Parathyroid adenoma (tissue), 2 donors: ENCODE measurements around the gene DAZAP2.

Source experiments
- H2AFZ ChIP-seq: fragments of 300-600 bp; sonication (generic); one replicate; pipeline ENCODE4 v1.7.0; 2017; ENCODE audit warnings: antibody characterized with exemption, mild to moderate bottlenecking
- H3K27ac ChIP-seq: fragments of 300-600 bp; sonication (generic); one replicate; pipeline ENCODE4 v1.7.0; 2017
- H3K27me3 ChIP-seq: fragments of 300-600 bp; sonication (generic); one replicate; pipeline ENCODE4 v1.7.0; 2017; ENCODE audit warnings: low read length; ENCODE audit not compliant: control insufficient read depth, insufficient read depth
- H3K36me3 ChIP-seq: fragments of 300-600 bp; sonication (generic); one replicate; pipeline ENCODE4 v1.7.0; 2017; ENCODE audit warnings: low read length; ENCODE audit not compliant: control insufficient read depth, insufficient read depth
- H3K4me1 ChIP-seq: fragments of 300-600 bp; sonication (generic); one replicate; pipeline ENCODE4 v1.7.0; 2017; ENCODE audit warnings: control low read depth
- H3K4me2 ChIP-seq: fragments of 300-600 bp; sonication (generic); one replicate; pipeline ENCODE4 v1.7.0; 2017; ENCODE audit warnings: low read length
- H3K4me3 ChIP-seq: fragments of 300-600 bp; sonication (generic); one replicate; pipeline ENCODE4 v1.7.0; 2017; ENCODE audit warnings: low read depth, low read length
- H3K79me2 ChIP-seq: fragments of 300-600 bp; sonication (generic); one replicate; pipeline ENCODE4 v1.7.0; 2017; ENCODE audit warnings: control low read depth
- H3K9ac ChIP-seq: fragments of 300-600 bp; sonication (generic); one replicate; pipeline ENCODE4 v1.7.0; 2017; ENCODE audit warnings: mild to moderate bottlenecking
- H3K9me3 ChIP-seq: fragments of 300-600 bp; sonication (generic); one replicate; pipeline ENCODE4 v1.7.0; 2017; ENCODE audit warnings: low read length; ENCODE audit not compliant: control insufficient read depth
- TF ChIP-seq, protein P1 (sequence below): fragments of 300-600 bp; sonication (generic); IDR thresholded peaks from one replicate; pipeline ENCODE4 v1.7.0; 2017; ENCODE audit warnings: antibody characterized with exemption, mild to moderate bottlenecking
- donor health status: primary hyperparathyroidism.

DAZAP2 gene

DNA sequence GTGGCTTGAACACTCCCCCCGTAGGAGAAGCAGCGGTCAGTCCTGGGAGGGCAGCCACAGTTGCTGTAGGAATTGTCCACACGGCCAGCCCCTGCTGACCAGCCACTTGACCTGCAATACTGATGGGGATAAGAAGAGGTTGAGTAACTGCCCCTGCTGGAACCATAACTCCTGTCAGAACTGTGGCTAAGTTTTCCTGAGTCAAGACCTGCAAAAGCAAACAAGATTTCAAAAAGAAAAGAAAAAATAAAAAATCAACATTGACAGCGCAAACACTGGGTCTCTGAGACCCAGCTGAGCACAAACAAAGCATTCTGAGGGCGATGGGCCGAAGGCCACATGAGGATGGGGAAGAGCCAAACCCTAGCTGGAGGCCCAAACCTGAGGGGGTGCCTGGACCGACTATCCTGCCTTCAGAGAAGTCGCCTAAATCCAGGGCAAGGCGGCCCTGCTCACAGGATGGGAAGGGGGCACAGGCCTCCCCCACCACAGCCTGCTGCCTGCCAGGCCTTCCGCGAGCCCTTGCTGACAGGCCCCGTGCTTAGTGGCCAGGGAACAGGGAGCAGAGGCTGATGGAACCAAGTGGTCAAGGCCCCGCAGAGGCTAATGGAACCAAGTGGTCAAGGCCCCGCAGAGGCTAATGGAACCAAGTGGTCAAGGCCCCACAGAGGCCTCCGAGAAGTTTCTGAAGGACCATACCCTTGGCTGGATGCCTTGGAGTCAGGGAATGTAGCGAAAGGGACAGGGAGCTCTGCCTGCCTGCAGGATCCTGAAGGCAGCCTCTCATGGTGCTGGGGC is 39.9 kb upstream of the DAZAP2 start:
- Histone ChIP-seq H3K27ac (no peak overlapping the region), H3K36me3 (no peaks in the 10 kb centered on the region), H3K4me1 (no peaks in the 10 kb centered on the region), H3K4me3 (no peak overlapping the region), H3K9me3 (no peaks in the 10 kb centered on the region), H2AFZ (no peak overlapping the region), H3K79me2 (no peaks in the 10 kb centered on the region), H3K9ac (no peak overlapping the region), H3K27me3 (no peaks in the 10 kb centered on the region), H3K4me2 (no peak overlapping the region)
- TF ChIP-seq, protein P1, sequence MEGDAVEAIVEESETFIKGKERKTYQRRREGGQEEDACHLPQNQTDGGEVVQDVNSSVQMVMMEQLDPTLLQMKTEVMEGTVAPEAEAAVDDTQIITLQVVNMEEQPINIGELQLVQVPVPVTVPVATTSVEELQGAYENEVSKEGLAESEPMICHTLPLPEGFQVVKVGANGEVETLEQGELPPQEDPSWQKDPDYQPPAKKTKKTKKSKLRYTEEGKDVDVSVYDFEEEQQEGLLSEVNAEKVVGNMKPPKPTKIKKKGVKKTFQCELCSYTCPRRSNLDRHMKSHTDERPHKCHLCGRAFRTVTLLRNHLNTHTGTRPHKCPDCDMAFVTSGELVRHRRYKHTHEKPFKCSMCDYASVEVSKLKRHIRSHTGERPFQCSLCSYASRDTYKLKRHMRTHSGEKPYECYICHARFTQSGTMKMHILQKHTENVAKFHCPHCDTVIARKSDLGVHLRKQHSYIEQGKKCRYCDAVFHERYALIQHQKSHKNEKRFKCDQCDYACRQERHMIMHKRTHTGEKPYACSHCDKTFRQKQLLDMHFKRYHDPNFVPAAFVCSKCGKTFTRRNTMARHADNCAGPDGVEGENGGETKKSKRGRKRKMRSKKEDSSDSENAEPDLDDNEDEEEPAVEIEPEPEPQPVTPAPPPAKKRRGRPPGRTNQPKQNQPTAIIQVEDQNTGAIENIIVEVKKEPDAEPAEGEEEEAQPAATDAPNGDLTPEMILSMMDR, result no peak

DNA sequence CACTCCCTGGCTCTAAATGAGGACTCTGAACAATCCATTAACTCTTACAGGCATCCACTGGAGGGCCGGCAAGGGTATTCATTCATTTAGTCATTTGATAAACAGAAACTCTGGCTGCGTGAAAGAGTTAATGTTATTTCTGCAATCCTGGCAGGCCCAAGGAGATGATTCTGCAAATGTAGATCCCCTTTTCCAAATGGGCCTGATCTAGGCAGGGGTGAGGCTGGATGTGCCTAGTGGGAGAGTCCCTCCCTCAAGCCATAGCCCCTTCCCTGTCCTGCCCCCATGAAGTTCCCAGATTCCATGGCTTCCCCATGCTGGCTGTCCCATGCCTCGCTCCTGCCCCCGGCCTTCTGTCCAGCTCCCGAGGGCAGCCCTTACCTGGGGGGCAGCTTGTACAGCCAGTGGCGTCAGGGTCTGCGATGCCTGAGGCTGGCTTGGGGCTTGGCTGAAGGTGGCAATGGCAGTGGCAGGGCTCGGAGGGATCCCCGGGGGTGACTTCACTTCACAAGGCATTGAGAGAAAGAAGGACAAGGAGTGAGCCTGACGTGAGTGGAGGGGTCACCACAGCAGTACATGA is 39.2 kb upstream of the DAZAP2 start:
- Histone ChIP-seq H3K79me2 (no peaks in the 10 kb centered on the region), H3K9ac (no peak overlapping the region), H2AFZ (no peak overlapping the region), H3K27ac (no peak overlapping the region), H3K4me2 (no peak overlapping the region), H3K9me3 (no peaks in the 10 kb centered on the region), H3K4me1 (no peaks in the 10 kb centered on the region), H3K27me3 (no peaks in the 10 kb centered on the region), H3K36me3 (no peaks in the 10 kb centered on the region), H3K4me3 (no peak overlapping the region)
- TF ChIP-seq, protein P1, result no peak

DNA sequence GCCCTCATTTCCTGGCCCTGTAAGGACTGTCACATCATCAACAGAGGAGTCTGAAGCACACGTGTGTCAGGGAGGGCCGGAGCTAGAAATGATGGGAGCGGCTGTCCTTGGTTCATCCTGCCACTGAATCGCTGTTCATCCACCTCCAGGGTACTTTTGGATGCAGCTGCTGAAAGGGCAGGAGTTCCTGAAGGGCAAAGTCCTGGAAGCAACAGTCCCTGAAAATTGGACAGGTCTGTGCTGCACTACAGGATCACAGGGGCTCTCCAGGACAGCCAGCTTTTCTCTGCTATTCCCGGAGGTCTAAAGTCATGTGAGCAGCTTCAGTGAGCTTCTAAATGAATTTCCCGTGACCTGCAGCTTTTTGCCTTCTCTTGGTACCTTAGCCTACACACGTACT is 38.5 kb upstream of the DAZAP2 start:
- Histone ChIP-seq H3K36me3 (no peaks in the 10 kb centered on the region), H3K79me2 (no peaks in the 10 kb centered on the region), H3K9ac (no peak overlapping the region), H3K4me3 (no peak overlapping the region), H3K27me3 (no peaks in the 10 kb centered on the region), H3K27ac (no peak overlapping the region), H3K9me3 (no peaks in the 10 kb centered on the region), H2AFZ (no peak overlapping the region), H3K4me2 (no peak overlapping the region), H3K4me1 (no peaks in the 10 kb centered on the region)
- TF ChIP-seq, protein P1, result no peak

DNA sequence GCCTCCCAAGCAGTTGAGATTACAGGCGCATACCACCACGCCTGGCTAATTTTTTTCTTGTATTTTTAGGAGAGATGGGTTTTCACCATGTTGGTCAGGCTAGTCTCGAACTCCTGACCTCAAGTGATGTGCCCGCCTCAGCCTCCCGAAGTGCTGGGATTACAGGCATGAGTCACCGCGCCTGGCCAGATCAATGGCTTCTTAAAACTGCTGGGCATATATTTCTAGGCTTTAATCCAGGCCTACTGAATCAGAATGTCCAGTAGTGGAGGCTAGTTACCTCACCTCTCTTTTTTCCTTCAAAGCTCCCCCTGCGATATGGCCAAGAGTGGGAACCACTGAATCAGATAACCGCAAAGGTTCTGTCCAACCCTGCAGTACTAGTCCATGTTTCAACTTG is 37.8 kb upstream of the DAZAP2 start:
- H3K9ac ChIP-seq, result no peak overlapping the region
- H2AFZ ChIP-seq, result no peak overlapping the region
- H3K9me3 ChIP-seq, result no peaks in the 10 kb centered on the region
- no peak overlapping the region for H3K4me3 ChIP-seq
- H3K27ac ChIP-seq, result no peak overlapping the region
- H3K79me2 ChIP-seq, result no peaks in the 10 kb centered on the region
- no peak overlapping the region for H3K4me2 ChIP-seq
- TF ChIP-seq, protein P1, result no peak
- no peaks in the 10 kb centered on the region for H3K36me3 ChIP-seq
- no peaks in the 10 kb centered on the region for H3K27me3 ChIP-seq
- H3K4me1 ChIP-seq, result no peaks in the 10 kb centered on the region

DNA sequence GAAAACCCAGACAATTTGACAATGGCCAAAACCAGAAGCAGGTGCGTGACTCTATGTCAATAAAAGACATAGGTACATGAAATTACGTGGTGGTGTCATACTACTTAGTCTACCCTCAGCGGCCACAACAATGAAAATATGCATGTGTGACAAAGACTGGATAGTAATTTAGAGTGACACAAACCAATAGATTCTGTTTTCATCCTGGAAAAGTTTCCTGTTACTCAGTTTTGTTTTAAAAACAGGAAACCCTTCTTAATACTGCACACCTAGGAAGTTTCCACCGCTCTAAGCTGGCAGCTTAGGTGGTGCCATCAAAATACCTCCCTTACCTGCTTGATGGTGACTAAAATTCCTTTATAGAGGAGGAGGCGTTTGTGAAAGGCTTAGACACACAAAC is 35.9 kb upstream of the DAZAP2 start:
- no peaks in the 10 kb centered on the region for H3K27me3 ChIP-seq
- H3K9ac ChIP-seq, result no peak overlapping the region
- no peaks in the 10 kb centered on the region for H3K36me3 ChIP-seq
- H3K27ac ChIP-seq, result no peak overlapping the region
- no peak overlapping the region for H3K4me3 ChIP-seq
- H3K9me3 ChIP-seq, result no peaks in the 10 kb centered on the region
- H3K4me2 ChIP-seq, result no peak overlapping the region
- TF ChIP-seq, protein P1, result no peak
- H3K79me2 ChIP-seq, result no peaks in the 10 kb centered on the region
- H3K4me1 ChIP-seq, result no peaks in the 10 kb centered on the region
- H2AFZ ChIP-seq, result no peak overlapping the region
